Spleen (tissue), 11 donors: ENCODE results near the gene TBC1D10A. TPM values are rescaled to one million over a fixed set of nuclear protein-coding genes. Genes with fewer than 3 reads are reported as not detected.

Source experiments
- DNase-seq: peaks from one replicate; pipeline ENCODE4 v3.0.0-alpha.2; 2020
- H3K27ac ChIP-seq, 8 donors: fragments of 200-600 bp; sonication (generic) in 7 of 8; 1 replicate in 4 of 8; 2 replicates in 4 of 8; pipeline versions ENCODE4 v1.5.0 to v1.8.0; 2016 to 2021; ENCODE audit warnings: inconsistent platforms in 4 of 8, mild to moderate bottlenecking in 4 of 8, moderate library complexity in 1 of 8
- H3K27me3 ChIP-seq, 7 donors: fragments of 200-600 bp; sonication (generic) in 6 of 7; replicated peaks in 1 of 7; 1 replicate in 4 of 7; 2 replicates in 3 of 7; pipeline versions ENCODE4 v1.5.0 to v1.8.0; 2016 to 2021; ENCODE audit warnings: inconsistent platforms in 3 of 7, mild to moderate bottlenecking in 1 of 7
- H3K36me3 ChIP-seq, 6 donors: fragments of 200-600 bp; sonication (generic) in 5 of 6; 1 replicate in 4 of 6; 2 replicates in 2 of 6; pipeline versions ENCODE4 v1.5.0 to v1.8.0; 2016 to 2021; ENCODE audit warnings: inconsistent platforms in 2 of 6
- H3K4me1 ChIP-seq, 6 donors: fragments of 200-600 bp; sonication (generic) in 5 of 6; 1 replicate in 3 of 6; 2 replicates in 3 of 6; pipeline versions ENCODE4 v1.5.0 to v1.8.0; 2016 to 2021; ENCODE audit warnings: inconsistent platforms in 3 of 6
- H3K4me3 ChIP-seq, 8 donors: fragments of 200-600 bp; sonication (generic) in 7 of 8; 1 replicate in 4 of 8; 2 replicates in 4 of 8; pipeline versions ENCODE4 v1.5.0 to v1.8.0; 2016 to 2021; ENCODE audit warnings: inconsistent platforms in 4 of 8, mild to moderate bottlenecking in 4 of 8, moderate library complexity in 2 of 8
- H3K9me3 ChIP-seq, 8 donors: fragments of 200-600 bp; sonication (generic) in 7 of 8; 1 replicate in 4 of 8; 2 replicates in 4 of 8; pipeline versions ENCODE4 v1.5.0 to v1.8.0; 2016 to 2021; ENCODE audit warnings: inconsistent platforms in 4 of 8
- CTCF ChIP-seq, 11 experiments: fragments of 200-600 bp in 7 of 11; fragments of 450-650 bp in 4 of 11; sonication (generic) in 4 of 11; IDR thresholded peaks in 8 of 11; conservative IDR thresholded peaks in 3 of 11; 1 replicate in 7 of 11; 2 replicates in 4 of 11; pipeline versions ENCODE4 v1.4.0 to v1.8.0; 2016 to 2021; ENCODE audit warnings: antibody characterized with exemption in 11 of 11, inconsistent platforms in 4 of 11, mild to moderate bottlenecking in 1 of 11
- POLR2A ChIP-seq, 3 donors: fragments of 450-650 bp; IDR thresholded peaks; one replicate each; pipeline ENCODE4 v1.5.1; 2017; ENCODE audit warnings: antibody characterized with exemption in 3 of 3, mild to moderate bottlenecking in 1 of 3
- POLR2AphosphoS5 ChIP-seq, 3 donors: sonication (generic); formaldehyde crosslinking; IDR thresholded peaks; one replicate each; pipeline ENCODE4 v1.5.1; 2017; ENCODE audit warnings: antibody characterized with exemption in 3 of 3
- WGBS, 5 donors: extraction: QIAGEN DNeasy Blood & Tissue Kit in 3 of 5; methylation state at CpG; one replicate each; pipeline versions ENCODE4 v1.1.5 to v1.1.7; 2013 to 2018; 5-methylcytosine and 5-hydroxymethylcytosine counted together
- intact Hi-C: fragments of 100-400 bp; cut with DNase I; formaldehyde crosslinking; loops from one replicate; pipeline ENCODE4 v1.15.0; 2023; ENCODE audit warnings: low total_unique reads
- polyA plus RNA-seq, 3 donors: library from polyadenylated mRNA; stranded (reverse); fragments of 200-250 nt; gene quantifications; one replicate each; pipeline ENCODE4 v1.2.1, GENCODE V29; 2013
- total RNA-seq, 7 donors: library from RNA; depleted of rRNA in 3 of 7; stranded (reverse); fragments of >200 nt in 3 of 7; fragmentation: NEBNext Ultra II Directional in 4 of 7; extraction: Animal tissue kit (Norgen Biotek cat#: 25700) in 4 of 7; gene quantifications; one replicate each; pipeline versions ENCODE4 v1.1.0 to v1.2.1, GENCODE V29; 2016 to 2021
- donor health status: healthy with polysubstance abuse.
- donor health status: DM: no; HTN: no; CAD: no; lungs with moderate emphysema.
- donor health status: DM: no; HTN: no; CAD: no.
- donor health status: Bipolar disorder and iron deficiency.
- donor health status: healthy.
- donor health status: DM: no; HTN: no; CAD: no.
- donor health status: DM: yes; HTN: yes; CAD: no.

The TBC1D10A gene
- total and polyA plus RNA-seq, 10 donors = 21.1 to 46.4 (median 33.1) TPM

GRCh38 chr22:30296324-30296723 lies 30.4 kb downstream of the TBC1D10A start:
- peak overlapping the region in 3 of 8 donors; percentile 26 to 75 (median 66) for H3K27ac ChIP-seq
- 84 to 91% (median 88%) methylated on average over 4 of the region's 4 CpGs for WGBS, 5 donors

GRCh38 chr22:30295576-30295975 lies 31.2 kb downstream of the TBC1D10A start:
- Histone ChIP-seq H3K27ac (peak overlapping the region in 3 of 8 donors; percentile 24 to 75 (median 66)), H3K4me3 (no peak overlapping the region), H3K9me3 (no peaks in the 10 kb centered on the region), H3K27me3 (no peaks in the 10 kb centered on the region), H3K36me3 (peaks cover 0 to 97% (median 76%) of the 10 kb centered on the region in 6 donors), H3K4me1 (peaks cover 11 to 85% (median 30%) of the 10 kb centered on the region in 6 donors)
- TF ChIP-seq POLR2AphosphoS5 (IDR thresholded peaks at IDR 0.05) (peak in 1 of 3 donors; percentile 34), CTCF (IDR thresholded peaks at IDR 0.05 in 8 of 11, conservative IDR thresholded peaks at IDR 0.05 in 3 of 11) (no peak), POLR2A (IDR thresholded peaks at IDR 0.05) (no peak)
- no peak for DNase-seq
- 74 to 85% (median 81%) methylated on average over 7 of the region's 7 CpGs for WGBS, 5 donors
- intact Hi-C loops = no loop called here

More at GRCh38 chr22:30296324-30296723, 30.4 kb downstream of the TBC1D10A start:
- DNase-seq = no peak
- Histone ChIP-seq H3K4me3 (no peak overlapping the region), H3K36me3 (peaks cover 0 to 100% (median 78%) of the 10 kb centered on the region in 6 donors), H3K27me3 (no peaks in the 10 kb centered on the region), H3K4me1 (peaks cover 9 to 85% (median 30%) of the 10 kb centered on the region in 6 donors), H3K9me3 (no peaks in the 10 kb centered on the region)
- intact Hi-C loops = no loop called here
- TF ChIP-seq POLR2A (IDR thresholded peaks at IDR 0.05) = no peak
- TF ChIP-seq POLR2AphosphoS5 (IDR thresholded peaks at IDR 0.05) = no peak
- no peak for TF ChIP-seq CTCF (IDR thresholded peaks at IDR 0.05 in 8 of 11, conservative IDR thresholded peaks at IDR 0.05 in 3 of 11)

- Histone ChIP-seq H3K4me3 (no peak overlapping the region), H3K27ac (peak overlapping the region in 2 of 8 donors; percentile 66 to 75), H3K27me3 (no peaks in the 10 kb centered on the region), H3K4me1 (peaks cover 18 to 85% (median 30%) of the 10 kb centered on the region in 6 donors), H3K9me3 (no peaks in the 10 kb centered on the region), H3K36me3 (peaks cover 0 to 89% (median 68%) of the 10 kb centered on the region in 6 donors)
- WGBS, 5 donors = 93 to 94% (median 93%) methylated on average over 11 of the region's 11 CpGs; no CpG with 5 or more reads in 2 of the 5 donors
- no peak for DNase-seq
- intact Hi-C loops = no loop called here
- TF ChIP-seq POLR2A (IDR thresholded peaks at IDR 0.05) (no peak), POLR2AphosphoS5 (IDR thresholded peaks at IDR 0.05) (peak in 1 of 3 donors; percentile 54), CTCF (IDR thresholded peaks at IDR 0.05 in 8 of 11, conservative IDR thresholded peaks at IDR 0.05 in 3 of 11) (no peak)
These were observed 31.9 kb downstream of the TBC1D10A start for GRCh38 chr22:30294830-30295229.

- no peak overlapping the region for H3K4me3 ChIP-seq
- 90 to 98% (median 94%) methylated on average over 9 of the region's 9 CpGs for WGBS, 5 donors
- no peaks in the 10 kb centered on the region for H3K27me3 ChIP-seq
- intact Hi-C loops = no loop called here
- H3K9me3 ChIP-seq = no peaks in the 10 kb centered on the region
- H3K4me1 ChIP-seq = peaks cover 18 to 85% (median 33%) of the 10 kb centered on the region in 6 donors
- H3K27ac ChIP-seq = peak overlapping the region in 1 of 8 donors; percentile 26
- DNase-seq = no peak
- TF ChIP-seq POLR2A (IDR thresholded peaks at IDR 0.05) (no peak), POLR2AphosphoS5 (IDR thresholded peaks at IDR 0.05) (no peak), CTCF (IDR thresholded peaks at IDR 0.05 in 8 of 11, conservative IDR thresholded peaks at IDR 0.05 in 3 of 11) (no peak)
- peaks cover 0 to 81% (median 64%) of the 10 kb centered on the region in 6 donors for H3K36me3 ChIP-seq
These were observed 32.7 kb downstream of the TBC1D10A start for GRCh38 chr22:30294066-30294465.
